NCI-H526 (cell line): ENCODE results near the gene KISS1.

Experiments used
- DNase-seq, 2 experiments: peaks; one replicate each; lab custom pipeline; 2025; lab: John Stamatoyannopoulos, UW

The KISS1 gene

GRCh38 chr1:204192046-204192445 lies 4.2 kb downstream of the KISS1 start:
- no peak for DNase-seq

DNA sequence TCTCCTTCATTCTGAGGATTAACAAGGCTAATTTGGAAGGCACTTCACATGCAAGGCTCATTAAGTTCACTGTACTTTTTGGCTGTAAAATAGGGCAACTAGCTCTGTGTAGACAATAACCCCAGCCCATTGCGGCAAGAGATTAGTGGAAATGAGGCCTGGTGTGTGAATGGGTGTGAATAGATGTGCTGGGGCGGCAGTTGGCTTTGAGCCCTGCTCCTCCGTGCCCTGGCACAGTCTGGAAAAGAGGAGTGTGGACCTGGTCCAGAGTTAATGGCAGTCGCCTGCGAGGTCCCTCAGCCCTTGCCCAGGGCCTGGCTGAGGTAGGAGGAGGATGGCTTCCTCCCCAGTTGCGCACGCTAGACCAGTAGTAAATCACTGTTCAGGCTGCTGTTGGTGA lies 4.8 kb downstream of the KISS1 start:
- DNase-seq, result no peak

- DNase-seq, result peak; percentile 9 to 68
These were observed 5.8 kb downstream of the KISS1 start for GRCh38 chr1:204190212-204191211.

DNA sequence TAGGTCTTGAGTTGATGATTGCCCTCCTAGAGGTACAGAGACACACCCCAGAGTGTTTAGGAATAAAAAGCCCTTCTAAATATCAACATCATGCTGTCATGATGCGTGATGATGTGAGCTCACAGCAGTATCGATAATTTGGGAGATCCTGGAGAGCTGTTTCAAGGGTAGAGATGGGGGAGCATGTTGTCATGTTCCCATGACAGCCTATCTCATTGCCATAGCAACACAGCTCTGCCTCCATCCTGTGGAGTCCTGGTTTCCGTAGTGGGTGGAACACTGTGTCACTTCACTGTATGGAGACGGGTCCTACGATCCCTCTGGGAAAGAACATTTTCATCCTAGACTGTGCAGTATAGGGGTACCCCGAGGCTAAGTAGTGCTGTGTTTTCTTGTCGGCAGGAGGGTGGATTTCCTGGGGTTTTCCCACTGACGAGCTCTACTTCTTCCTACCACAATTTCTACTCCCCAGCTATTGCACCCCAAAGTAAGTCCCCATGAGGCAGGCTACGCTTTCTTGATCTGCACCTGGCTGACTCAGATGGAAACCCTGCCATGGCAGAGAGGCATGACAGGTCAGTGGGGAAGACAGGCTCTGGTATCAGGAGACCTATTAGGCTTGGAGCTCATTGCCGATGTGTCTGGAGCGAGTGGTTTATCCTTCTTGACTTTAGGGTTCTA lies 7.2 kb downstream of the KISS1 start:
- DNase-seq, result no peak

DNA sequence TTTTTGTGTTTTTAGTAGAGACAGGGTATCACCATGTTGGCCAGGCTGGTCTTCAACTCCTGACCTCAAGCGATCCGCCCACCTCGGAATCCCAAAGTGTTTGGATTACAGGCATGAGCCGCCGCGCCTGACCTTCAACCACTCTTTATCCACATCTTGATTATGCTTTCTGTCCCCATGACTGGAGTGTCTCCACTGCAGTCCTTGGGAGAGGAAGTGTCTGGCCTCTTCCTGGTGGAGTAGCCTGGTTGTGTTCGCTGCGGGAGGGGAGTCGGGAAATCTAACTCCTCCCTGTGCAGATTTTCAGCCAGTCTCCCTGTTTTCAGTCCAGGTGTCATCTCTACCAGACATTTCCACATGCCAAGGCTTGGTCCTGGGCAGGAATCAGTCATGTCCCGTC lies 9.7 kb downstream of the KISS1 start:
- DNase-seq, result no peak

- DNase-seq, result no peak
These were observed 15.2 kb downstream of the KISS1 start for GRCh38 chr1:204181116-204181515.

- peak in 1 of 2 experiments; percentile 13 for DNase-seq
These were observed 16.2 kb downstream of the KISS1 start for GRCh38 chr1:204180133-204180532.

DNA sequence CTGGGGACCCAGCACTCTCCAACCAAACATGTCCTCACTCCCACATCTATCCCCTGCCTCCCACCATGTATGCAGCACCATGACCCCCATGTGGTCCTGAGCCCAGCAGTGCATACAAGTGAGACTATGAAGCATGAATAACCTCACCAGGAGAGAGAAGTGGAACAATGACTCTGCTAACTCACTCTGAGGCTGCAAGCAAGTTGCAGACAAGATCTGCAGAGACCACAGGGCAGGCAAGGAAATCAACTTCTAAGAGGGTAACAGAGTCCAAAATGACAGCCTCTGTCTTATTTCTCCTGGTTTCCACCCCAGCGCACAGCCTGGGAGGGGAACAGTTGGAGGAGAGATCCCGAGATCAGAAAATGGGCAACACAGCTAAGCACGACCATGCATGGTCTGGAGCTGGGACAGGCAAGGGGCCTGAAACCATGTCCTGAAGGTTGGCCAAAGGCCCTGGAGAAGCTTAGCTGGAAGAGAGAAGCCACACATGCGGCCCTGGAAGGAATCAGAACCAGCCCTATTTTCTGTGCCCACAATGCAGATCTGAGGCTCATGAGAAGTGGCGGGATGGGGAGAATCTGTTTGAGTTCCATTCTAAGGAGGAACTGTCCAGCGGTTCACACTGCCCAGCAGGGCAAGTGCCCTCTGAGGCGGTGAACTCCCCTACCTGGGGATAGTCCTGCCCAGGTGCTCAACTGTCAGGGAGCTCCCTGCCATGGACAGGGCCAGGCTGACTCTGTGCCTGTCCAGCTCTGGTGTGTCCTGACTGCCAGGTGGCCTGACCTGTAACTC lies 17.6 kb downstream of the KISS1 start:
- no peak for DNase-seq

DNA sequence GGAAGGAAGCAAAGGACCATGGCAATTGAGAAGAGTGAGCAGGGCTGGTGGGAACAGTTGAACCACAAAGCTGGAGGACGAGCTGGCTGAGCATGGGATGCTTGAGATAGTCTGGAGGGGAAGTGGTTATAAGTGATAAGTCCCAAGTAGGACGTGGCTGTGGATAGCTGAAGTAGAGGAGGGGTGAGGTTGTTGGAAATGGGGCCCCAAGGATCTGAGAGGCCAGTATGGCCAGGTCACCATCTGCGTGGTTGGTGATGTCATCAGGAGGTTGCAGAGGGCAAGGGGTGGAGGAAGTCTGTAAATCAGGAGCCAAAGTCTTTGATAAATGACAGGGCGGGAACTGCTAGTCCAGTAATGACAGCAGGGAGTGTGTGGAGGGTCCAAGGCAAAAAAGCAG lies 19.2 kb downstream of the KISS1 start:
- DNase-seq, result no peak

- no peak for DNase-seq
These were observed 20.2 kb downstream of the KISS1 start for GRCh38 chr1:204176049-204176448.

DNA sequence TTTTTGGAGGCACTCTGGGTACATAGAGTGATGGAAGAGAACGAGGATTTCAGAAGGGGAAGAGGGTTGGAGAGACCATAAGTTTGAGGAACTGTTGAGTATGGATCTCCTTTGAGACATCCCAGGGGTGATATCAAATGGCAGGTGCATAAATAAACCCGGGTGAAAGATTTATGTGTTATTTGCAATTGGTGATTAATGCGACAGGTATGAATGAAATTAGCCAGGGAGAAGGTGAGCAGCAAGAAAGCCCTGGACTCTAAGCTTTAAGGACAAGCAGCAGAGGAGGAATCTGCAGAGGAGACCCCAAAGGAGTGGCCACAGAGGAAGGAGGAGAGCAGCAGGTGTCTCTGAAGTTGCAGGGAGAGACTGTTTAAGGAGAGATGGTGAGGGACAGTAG lies 21.3 kb downstream of the KISS1 start:
- DNase-seq, result no peak

- DNase-seq, result no peak
These were observed 23.8 kb downstream of the KISS1 start for GRCh38 chr1:204172404-204173029.

GRCh38 chr1:204171751-204172178 lies 24.5 kb downstream of the KISS1 start:
- DNase-seq, result no peak

DNA sequence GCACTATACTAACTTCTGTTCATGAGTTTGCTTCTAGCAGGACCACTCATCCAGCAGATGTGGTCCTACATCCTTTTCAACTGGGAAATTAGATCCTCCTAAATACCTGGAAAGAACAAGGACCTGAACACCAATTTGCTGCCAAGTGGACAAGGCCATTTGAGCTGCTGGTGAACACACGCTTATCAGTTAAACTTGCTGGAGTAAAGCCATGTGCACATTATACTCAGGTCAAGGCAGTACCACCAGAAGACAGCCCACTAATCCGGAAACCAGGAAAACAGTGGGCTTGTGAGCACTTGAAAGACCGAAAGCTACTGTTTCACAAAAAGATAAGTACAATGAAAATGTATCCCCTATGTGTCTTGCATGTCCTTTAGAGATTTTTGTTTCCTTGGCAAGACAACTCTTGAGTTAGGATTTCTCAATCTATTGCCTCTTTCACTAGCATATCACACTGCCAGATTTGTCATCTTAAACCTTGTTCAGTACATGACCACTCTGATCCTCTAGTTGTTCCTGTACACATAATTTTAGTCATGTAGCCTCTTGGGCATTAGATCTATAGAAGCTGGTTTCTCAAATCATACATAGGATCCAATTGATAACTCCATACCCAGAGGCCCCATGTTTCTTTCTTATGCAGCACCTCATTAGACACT lies 25.7 kb downstream of the KISS1 start:
- DNase-seq, result no peak

DNA sequence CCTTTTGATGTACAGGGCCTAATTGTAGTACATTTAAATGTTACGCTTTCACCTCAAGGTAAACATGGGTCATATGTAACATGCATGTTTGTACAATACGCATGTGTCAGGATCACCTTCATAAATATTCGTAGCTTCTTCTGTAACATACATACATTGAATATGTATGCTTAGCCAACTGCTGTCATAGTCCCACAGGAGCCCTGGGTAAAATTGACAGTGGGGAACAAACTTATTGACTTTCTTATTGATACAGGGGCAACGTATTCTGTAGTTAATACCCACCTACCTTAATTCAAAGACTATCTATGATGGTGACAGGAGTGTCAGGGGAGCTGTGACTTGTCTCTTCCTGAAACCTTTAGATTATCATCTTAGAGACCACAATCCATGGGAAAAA lies 26.4 kb downstream of the KISS1 start:
- no peak for DNase-seq

DNA sequence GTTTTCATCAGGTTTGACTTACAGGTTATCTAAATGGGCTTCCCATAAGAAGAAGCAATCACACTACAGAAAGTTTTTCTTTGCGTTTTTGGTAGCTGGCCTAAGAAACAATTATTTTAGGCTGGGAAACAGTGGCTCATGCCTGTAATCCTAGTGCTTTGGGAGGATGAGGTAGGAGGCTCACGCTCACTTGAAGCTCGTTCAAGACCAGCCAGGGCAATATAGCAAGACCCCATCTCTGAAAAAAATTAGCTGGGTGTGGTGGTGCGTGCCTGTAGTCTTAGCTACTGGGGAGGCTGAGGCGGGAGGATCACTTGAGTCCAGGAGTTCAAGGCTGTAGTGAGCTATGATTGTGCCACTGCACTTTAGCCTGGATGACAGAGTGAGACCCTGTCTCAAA lies 28.6 kb downstream of the KISS1 start:
- DNase-seq, result no peak

DNA sequence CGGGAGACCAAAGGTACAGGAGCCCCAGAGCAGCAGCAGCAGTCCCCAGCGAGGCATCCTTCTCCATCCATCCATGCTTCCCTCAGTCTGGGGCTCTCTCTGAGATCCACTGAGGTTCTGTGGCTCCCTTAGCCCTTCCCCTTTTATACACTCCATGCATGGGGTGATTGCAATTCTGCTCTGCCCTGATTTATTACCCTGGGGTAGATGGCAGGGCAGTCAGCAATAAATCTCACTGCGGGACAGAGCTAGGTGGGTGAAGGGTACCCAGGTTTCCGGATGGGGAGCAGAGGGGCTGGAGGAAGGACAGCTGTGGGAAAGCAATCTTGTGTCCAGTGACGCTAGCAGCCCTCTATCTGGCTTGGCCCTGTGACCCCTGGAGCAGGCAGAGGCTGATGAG lies 30.1 kb downstream of the KISS1 start, which contains the start of gene REN:
TSS of gene REN (minus strand) at position 119 of the 400 bp plus-strand sequence. CDS start at position 75, 44 bp downstream.
- DNase-seq, result no peak

DNA sequence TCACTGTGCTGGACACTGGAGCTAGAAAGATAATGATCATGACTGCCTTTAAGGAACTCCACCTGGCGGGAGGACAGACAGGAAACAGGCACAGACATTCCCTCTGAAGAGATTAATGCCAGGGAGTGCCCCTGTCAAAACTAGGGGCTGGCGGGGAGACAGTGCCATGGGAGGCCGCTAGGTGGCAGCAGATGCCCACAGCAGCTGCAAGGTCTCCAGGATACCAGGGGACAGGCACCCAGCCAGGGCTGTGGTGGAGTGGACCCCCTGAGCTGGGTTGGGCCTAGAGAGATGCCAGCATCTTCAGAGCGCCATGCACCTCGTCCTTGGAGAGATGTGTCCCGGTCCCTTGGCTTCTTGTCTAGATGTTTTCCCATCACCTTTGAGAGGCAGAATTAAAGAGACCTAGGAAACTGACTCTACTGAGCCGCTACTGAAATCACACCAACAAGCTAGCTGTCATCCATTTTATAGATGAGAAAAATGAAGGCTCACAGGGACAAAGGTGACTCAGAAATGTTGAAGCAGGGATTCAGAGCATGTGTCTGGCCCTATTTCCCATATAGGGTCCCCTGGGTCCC lies 33.7 kb downstream of the KISS1 start:
- peak; percentile 72 to 85 for DNase-seq

DNA sequence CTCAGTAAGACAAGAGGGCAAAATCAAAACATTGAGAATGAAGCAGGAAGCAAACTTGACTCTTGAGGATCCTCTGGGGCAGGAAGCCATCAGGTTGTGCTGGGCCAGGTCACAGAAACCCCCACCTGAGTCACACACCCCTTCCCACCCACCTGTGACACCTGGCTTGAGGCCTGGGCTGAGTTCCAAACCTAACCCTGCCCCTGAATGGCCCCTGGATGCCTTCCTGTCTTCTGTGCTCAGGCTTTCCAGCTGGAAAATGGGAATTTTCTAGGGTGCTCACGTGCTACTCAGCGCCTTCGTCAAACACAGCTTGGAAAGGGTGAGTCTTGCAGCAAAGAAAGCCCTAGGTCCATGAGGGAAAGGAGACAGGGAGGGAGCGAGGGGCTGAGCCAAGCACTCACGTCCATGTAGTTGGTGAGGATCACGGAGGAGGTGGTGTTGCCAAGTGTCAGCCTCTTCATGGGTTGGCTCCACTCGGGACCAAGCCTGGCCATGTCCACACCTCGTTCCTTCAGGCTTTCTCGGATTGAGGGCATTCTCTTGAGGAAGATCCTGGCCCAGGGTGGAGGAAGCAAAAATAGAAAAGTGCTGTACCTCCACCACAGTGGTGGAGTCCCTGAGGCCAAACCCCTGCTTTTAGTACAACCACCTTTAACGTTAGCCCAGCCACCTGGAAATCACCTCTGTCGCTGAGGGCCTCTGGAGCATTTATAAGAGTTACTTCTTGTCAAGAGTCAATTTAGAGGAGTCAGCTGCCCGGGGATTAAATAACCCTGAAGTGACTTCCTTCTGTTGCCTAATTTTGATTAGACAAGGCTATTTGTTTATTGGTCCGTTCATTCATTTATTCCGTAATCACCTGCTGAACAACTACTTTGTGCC lies 34.4 kb downstream of the KISS1 start:
- DNase-seq, result no peak

GRCh38 chr1:204157962-204158361 lies 38.3 kb downstream of the KISS1 start:
- no peak for DNase-seq
